Lung (tissue), 12 donors: ENCODE results near the gene TIMM8B. TPM values are rescaled to one million over a fixed set of nuclear protein-coding genes. Genes with fewer than 3 reads are reported as not detected.

Experiments used
- ATAC-seq: fragments of 200-7000 bp; cut with Tn5 transposase; one replicate; pipeline ENCODE4 v1.9.1; 2020; ENCODE audit warnings: moderate number of reproducible peaks; ENCODE audit not compliant: insufficient read depth, low FRiP score
- DNase-seq, 3 donors: peaks; one replicate each; pipeline ENCODE4 v3.0.0-alpha.2; 2013 to 2017
- H3K27ac ChIP-seq, 2 donors: one replicate each; pipeline ENCODE4 v1.5.1; 2013; ENCODE audit warnings: mild to moderate bottlenecking in 2 of 2, moderate library complexity in 2 of 2, control low read depth in 1 of 2, inconsistent platforms in 1 of 2, low read depth in 1 of 2, low read length in 1 of 2
- H3K27me3 ChIP-seq, 3 donors: one replicate each; pipeline ENCODE4 v1.5.1; 2013; ENCODE audit warnings: low read length in 2 of 3; ENCODE audit not compliant: control insufficient read depth in 3 of 3, insufficient read depth in 3 of 3
- H3K36me3 ChIP-seq, 4 donors: one replicate each; pipeline ENCODE4 v1.5.1; 2013; ENCODE audit warnings: low read length in 4 of 4, mild to moderate bottlenecking in 1 of 4, moderate library complexity in 1 of 4; ENCODE audit not compliant: control insufficient read depth in 4 of 4, insufficient read depth in 4 of 4
- H3K4me1 ChIP-seq, 5 donors: one replicate each; pipeline ENCODE4 v1.5.1; 2013; ENCODE audit warnings: low read length in 5 of 5, mild to moderate bottlenecking in 2 of 5, moderate library complexity in 1 of 5; ENCODE audit not compliant: control insufficient read depth in 5 of 5, insufficient read depth in 5 of 5
- H3K4me3 ChIP-seq: one replicate; pipeline ENCODE4 v1.5.1; 2013; ENCODE audit warnings: mild to moderate bottlenecking, control low read depth, moderate library complexity
- H3K9ac ChIP-seq, 2 donors: one replicate each; pipeline ENCODE4 v1.5.1; 2013; ENCODE audit warnings: low read length in 2 of 2, control low read depth in 1 of 2; ENCODE audit not compliant: insufficient read depth in 1 of 2
- H3K9me3 ChIP-seq, 4 donors: one replicate each; pipeline ENCODE4 v1.5.1; 2013; ENCODE audit warnings: low read length in 3 of 4, mild to moderate bottlenecking in 1 of 4, moderate library complexity in 1 of 4; ENCODE audit not compliant: control insufficient read depth in 4 of 4, insufficient read depth in 3 of 4
- WGBS, 2 donors: extraction: QIAGEN DNeasy Blood & Tissue Kit; methylation state at CpG; one replicate each; pipeline ENCODE4 v1.1.7; 2013; 5-methylcytosine and 5-hydroxymethylcytosine counted together
- polyA plus RNA-seq, 2 donors: library from polyadenylated mRNA; stranded (reverse); fragments of 200-250 nt; gene quantifications; one replicate each; pipeline ENCODE4 v1.2.1, GENCODE V29; 2013
- total RNA-seq, 2 donors: library from RNA; depleted of rRNA in 1 of 2; stranded (reverse); fragments of >200 nt in 1 of 2; gene quantifications; one replicate each; pipeline ENCODE4 v1.2.1, GENCODE V29; 2014 to 2021
- TF ChIP-seq, protein P1 (sequence below): IDR thresholded peaks from 2 replicates; pipeline ENCODE4 v1.5.1; 2012; ENCODE audit warnings: mild to moderate bottlenecking; ENCODE audit errors: control extremely low read depth, extremely low read depth
- donor health status: control.
- donor health status: control.
- donor health status: Bipolar disorder and iron deficiency.
- donor health status: healthy.
- donor health status: DM: yes; HTN: yes; CAD: no.

TIMM8B gene
- total and polyA plus RNA-seq, 4 donors, result 33.9 to 137 (median 86.0) TPM

DNA sequence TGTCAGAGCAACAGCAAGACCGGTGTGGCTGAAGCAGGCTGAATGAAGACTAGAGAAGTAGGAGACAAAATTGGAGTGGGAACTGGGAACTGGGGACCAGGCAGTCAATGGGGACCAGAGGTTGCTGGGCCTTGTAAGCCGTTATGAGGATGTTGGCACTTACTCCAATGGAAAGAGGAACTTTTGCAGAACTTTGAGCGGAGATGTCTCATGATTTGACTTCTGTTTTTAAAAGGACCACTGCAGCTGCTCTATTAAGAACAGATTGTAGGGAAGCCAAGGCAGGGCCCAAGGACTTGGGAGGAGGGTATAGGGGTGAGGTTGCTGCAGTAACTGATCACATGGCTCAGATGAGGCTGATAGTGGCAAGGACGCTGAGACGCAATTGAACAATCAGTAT lies 43.1 kb upstream of the TIMM8B start:
- 41 to 77% methylated on average over 5 of the region's 5 CpGs for WGBS, 2 donors
- peak; percentile 52 for ATAC-seq

DNA sequence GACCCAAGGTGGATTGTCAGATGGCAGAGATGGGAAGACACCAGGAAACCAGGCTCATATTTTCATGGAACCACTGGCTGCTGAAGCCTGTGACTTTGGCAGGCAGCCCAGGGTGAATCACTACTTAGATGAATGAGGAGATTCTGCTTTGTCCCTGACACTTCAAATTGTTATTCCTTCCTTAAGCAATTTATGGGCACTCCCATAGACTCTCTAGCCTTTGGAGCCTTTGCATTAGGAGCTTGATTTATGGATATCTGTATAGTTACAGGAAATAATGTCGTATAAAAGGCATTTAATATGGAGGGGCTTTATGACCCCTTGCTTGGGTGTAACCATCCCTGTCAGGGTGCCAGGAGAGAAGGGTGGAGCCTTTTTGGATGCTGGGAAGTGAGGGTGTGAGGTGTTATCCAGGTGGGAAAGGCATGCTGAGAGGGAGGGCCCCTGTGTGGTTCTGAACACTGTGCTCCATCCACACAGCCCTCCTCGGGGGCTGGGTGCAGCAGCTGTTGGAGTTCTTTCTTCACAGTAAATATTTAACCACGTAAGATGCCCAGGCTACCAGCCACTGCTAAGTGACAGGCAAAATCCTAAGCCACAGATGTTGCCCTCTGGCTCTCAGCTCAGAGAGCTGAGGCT lies 42.0 kb upstream of the TIMM8B start:
- no peak for ATAC-seq
- no peak overlapping the region for H3K27ac ChIP-seq
- no peak overlapping the region for H3K9ac ChIP-seq
- TF ChIP-seq, protein P1, sequence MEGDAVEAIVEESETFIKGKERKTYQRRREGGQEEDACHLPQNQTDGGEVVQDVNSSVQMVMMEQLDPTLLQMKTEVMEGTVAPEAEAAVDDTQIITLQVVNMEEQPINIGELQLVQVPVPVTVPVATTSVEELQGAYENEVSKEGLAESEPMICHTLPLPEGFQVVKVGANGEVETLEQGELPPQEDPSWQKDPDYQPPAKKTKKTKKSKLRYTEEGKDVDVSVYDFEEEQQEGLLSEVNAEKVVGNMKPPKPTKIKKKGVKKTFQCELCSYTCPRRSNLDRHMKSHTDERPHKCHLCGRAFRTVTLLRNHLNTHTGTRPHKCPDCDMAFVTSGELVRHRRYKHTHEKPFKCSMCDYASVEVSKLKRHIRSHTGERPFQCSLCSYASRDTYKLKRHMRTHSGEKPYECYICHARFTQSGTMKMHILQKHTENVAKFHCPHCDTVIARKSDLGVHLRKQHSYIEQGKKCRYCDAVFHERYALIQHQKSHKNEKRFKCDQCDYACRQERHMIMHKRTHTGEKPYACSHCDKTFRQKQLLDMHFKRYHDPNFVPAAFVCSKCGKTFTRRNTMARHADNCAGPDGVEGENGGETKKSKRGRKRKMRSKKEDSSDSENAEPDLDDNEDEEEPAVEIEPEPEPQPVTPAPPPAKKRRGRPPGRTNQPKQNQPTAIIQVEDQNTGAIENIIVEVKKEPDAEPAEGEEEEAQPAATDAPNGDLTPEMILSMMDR, result no peak
- H3K4me1 ChIP-seq, result no peaks in the 10 kb centered on the region
- no peaks in the 10 kb centered on the region for H3K9me3 ChIP-seq
- H3K27me3 ChIP-seq, result no peaks in the 10 kb centered on the region
- H3K4me3 ChIP-seq, result no peak overlapping the region
- H3K36me3 ChIP-seq, result peaks cover 0 to 2% (median 0%) of the 10 kb centered on the region in 4 donors
- DNase-seq, result peak in 1 of 3 donors; percentile 6
- WGBS, 2 donors, result 49 to 64% methylated on average over 3 of the region's 3 CpGs

More for the DNA sequence above, 43.1 kb upstream of the TIMM8B start:
- Histone ChIP-seq H3K4me3 (no peak overlapping the region), H3K9ac (no peak overlapping the region), H3K4me1 (no peaks in the 10 kb centered on the region), H3K36me3 (peaks cover 0 to 2% (median 0%) of the 10 kb centered on the region in 4 donors), H3K9me3 (no peaks in the 10 kb centered on the region), H3K27me3 (no peaks in the 10 kb centered on the region), H3K27ac (no peak overlapping the region)
- TF ChIP-seq, protein P1, result no peak
- DNase-seq, result peak in 2 of 3 donors; percentile 12

DNA sequence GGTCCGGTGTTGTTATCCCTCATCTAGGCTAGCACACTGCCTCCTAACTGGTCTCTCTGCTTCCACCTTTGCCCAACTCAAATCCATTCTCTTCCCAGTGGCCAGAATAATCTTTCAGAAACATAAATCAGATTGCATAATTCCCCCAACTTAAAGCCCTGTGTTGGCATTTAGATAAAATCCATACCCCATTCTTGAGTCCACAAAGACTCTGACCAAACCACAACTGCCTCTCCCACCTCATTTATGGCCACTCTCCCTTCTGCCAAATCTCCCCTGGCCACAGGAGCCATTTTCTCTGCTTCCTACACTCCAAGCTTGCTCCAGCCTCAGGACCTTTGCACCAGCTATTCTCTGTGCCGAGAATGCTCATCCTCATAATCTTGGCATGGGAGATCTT lies 40.5 kb upstream of the TIMM8B start:
- H3K4me1 ChIP-seq, result no peaks in the 10 kb centered on the region
- DNase-seq (no peak), ATAC-seq (no peak)
- TF ChIP-seq, protein P1, result no peak
- 98 to 99% methylated on average over 2 of the region's 2 CpGs for WGBS, 2 donors
- no peak overlapping the region for H3K27ac ChIP-seq
- peaks cover 0 to 2% (median 0%) of the 10 kb centered on the region in 4 donors for H3K36me3 ChIP-seq
- H3K4me3 ChIP-seq, result no peak overlapping the region
- H3K27me3 ChIP-seq, result no peaks in the 10 kb centered on the region
- no peaks in the 10 kb centered on the region for H3K9me3 ChIP-seq
- H3K9ac ChIP-seq, result no peak overlapping the region

- Histone ChIP-seq H3K4me3 (no peak overlapping the region), H3K4me1 (no peaks in the 10 kb centered on the region), H3K36me3 (peaks cover 0 to 4% (median 0%) of the 10 kb centered on the region in 4 donors), H3K9ac (no peak overlapping the region), H3K9me3 (no peaks in the 10 kb centered on the region), H3K27ac (no peak overlapping the region), H3K27me3 (no peaks in the 10 kb centered on the region)
- TF ChIP-seq, protein P1, result no peak
- 75 to 82% methylated on average over 4 of the region's 4 CpGs for WGBS, 2 donors
- no peak for ATAC-seq
- DNase-seq, result no peak
Observed at GRCh38 chr11:112123129-112123528, 36.6 kb upstream of the TIMM8B start.
